HEK293T (cell line): Measurements from ENCODE around the gene WNK4.

Experiments
- ARNT ChIP-seq: fragments of 450-650 bp; IDR thresholded peaks from 2 replicates; pipeline ENCODE4 v1.6.1; 2017; ENCODE audit warnings: mild to moderate bottlenecking
- BHLHE40 ChIP-seq: fragments of 450-650 bp; IDR thresholded peaks from 2 replicates; pipeline ENCODE4 v1.6.1; 2016; ENCODE audit warnings: mild to moderate bottlenecking, moderate library complexity, borderline replicate concordance
- CTBP1 ChIP-seq: fragments of 450-650 bp; IDR thresholded peaks from 2 replicates; pipeline ENCODE4 v1.6.1; 2016; ENCODE audit warnings: borderline replicate concordance
- ELF4 ChIP-seq: fragments of 450-650 bp; IDR thresholded peaks from 2 replicates; pipeline ENCODE4 v1.6.1; 2017; ENCODE audit warnings: antibody characterized with exemption
- FOXA1 ChIP-seq: fragments of 450-650 bp; IDR thresholded peaks from 2 replicates; pipeline ENCODE4 v1.6.1; 2016; ENCODE audit warnings: mild to moderate bottlenecking
- FOXK2 ChIP-seq: fragments of 450-650 bp; IDR thresholded peaks from 2 replicates; pipeline ENCODE4 v1.6.1; 2016; ENCODE audit warnings: mild to moderate bottlenecking
- FOXM1 ChIP-seq: fragments of 450-650 bp; IDR thresholded peaks from 2 replicates; pipeline ENCODE4 v1.6.1; 2017; ENCODE audit warnings: mild to moderate bottlenecking, borderline replicate concordance
- HDGF ChIP-seq: fragments of 450-650 bp; IDR thresholded peaks from 2 replicates; pipeline ENCODE4 v1.6.1; 2017; ENCODE audit warnings: antibody characterized with exemption, borderline replicate concordance
- NFRKB ChIP-seq: fragments of 450-650 bp; IDR thresholded peaks from 2 replicates; pipeline ENCODE4 v1.6.1; 2016; ENCODE audit warnings: mild to moderate bottlenecking, moderate library complexity
- SP1 ChIP-seq: fragments of 450-650 bp; IDR thresholded peaks from 2 replicates; pipeline ENCODE4 v1.6.1; 2017
- SUZ12 ChIP-seq: fragments of 450-650 bp; IDR thresholded peaks from 2 replicates; pipeline ENCODE4 v1.6.1; 2016; ENCODE audit warnings: mild to moderate bottlenecking
- TARDBP ChIP-seq: fragments of 450-650 bp; IDR thresholded peaks from 2 replicates; pipeline ENCODE4 v1.6.1; 2016
- ZNF384 ChIP-seq: fragments of 450-650 bp; IDR thresholded peaks from 2 replicates; pipeline ENCODE4 v1.6.1; 2016
- TF ChIP-seq, protein P1 (sequence below): fragments of 450-650 bp; IDR thresholded peaks from 2 replicates; pipeline ENCODE4 v1.6.1; 2016

DNA sequence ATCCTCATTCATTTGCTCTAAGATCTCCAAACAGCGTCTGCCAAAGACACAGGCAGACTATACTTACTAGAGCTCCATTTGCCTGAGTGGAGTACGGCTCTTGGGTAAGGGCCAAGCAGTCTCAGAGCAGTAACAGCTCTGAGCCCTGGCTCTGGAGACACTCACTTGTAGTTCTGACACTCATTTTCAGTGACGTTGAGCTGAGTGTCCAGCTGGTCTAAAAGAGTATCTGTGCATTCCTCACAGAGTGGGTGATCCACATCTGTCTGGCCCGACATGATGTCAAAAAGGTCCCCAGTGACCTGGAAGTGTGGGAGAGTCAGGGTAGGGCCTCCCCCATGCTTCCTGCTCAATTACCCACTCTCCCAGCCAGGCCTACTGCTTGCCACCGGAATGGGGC lies 38.0 kb downstream of the WNK4 start:
- TF ChIP-seq FOXM1: no peak
- TF ChIP-seq, protein P1, sequence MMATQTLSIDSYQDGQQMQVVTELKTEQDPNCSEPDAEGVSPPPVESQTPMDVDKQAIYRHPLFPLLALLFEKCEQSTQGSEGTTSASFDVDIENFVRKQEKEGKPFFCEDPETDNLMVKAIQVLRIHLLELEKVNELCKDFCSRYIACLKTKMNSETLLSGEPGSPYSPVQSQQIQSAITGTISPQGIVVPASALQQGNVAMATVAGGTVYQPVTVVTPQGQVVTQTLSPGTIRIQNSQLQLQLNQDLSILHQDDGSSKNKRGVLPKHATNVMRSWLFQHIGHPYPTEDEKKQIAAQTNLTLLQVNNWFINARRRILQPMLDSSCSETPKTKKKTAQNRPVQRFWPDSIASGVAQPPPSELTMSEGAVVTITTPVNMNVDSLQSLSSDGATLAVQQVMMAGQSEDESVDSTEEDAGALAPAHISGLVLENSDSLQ: no peak
- no peak for TF ChIP-seq FOXA1
- TF ChIP-seq ARNT: no peak
- no peak for TF ChIP-seq ELF4
- TF ChIP-seq NFRKB: no peak
- no peak for TF ChIP-seq SUZ12
- TF ChIP-seq CTBP1: no peak
- TF ChIP-seq SP1: no peak
- no peak for TF ChIP-seq ZNF384
- no peak for TF ChIP-seq HDGF
- TF ChIP-seq BHLHE40: no peak
- no peak for TF ChIP-seq FOXK2
- TF ChIP-seq TARDBP: no peak
